GOT3 (cell line): ENCODE data around the gene GABRB3.
"Not testable (repeated sequence)": the region's sequence is repeated elsewhere in the genome, so short reads cannot be mapped to it uniquely, and the experiment has no call there.

Experiments used
- DNase-seq: peaks from one replicate; lab custom pipeline; 2025; ENCODE audit warnings: mixed read lengths; lab: John Stamatoyannopoulos, UW

The GABRB3 gene

DNA sequence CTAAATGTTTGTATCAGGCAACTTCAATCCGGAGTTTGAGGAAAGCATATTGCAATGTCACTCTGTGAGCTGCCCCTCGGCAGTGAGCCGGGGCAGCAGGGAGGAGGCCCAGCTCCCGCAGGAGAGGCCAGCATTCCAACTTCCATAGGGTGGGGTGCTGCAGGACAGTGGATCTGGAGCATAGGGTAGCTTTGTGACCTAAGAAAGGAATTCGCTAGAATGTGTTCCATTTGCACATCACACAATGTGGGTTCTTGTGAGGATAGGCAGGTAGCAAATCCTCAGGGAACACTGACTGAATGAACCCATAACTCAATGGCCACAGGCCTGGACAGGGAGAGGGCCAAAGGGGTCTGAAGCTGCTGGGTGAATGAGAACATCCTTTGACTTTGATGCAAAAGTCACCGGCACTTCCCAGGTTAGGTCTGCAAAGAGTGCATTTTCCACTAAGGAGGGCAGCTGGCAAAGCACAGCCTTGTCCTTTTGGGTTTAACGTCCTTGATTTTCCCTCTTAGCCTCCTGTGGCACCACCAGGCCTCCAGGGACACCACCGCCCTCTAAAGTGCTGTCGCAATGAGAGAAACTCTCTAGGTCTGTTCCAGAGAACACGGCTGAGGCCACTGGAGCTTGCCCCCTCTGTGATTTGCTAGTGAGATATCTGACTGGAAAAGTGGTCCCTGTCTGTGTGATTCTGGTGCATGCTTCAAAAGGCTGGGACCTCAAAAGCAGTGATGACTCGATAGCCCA lies 36.2 kb downstream of the GABRB3 start:
- no peak for DNase-seq

DNA sequence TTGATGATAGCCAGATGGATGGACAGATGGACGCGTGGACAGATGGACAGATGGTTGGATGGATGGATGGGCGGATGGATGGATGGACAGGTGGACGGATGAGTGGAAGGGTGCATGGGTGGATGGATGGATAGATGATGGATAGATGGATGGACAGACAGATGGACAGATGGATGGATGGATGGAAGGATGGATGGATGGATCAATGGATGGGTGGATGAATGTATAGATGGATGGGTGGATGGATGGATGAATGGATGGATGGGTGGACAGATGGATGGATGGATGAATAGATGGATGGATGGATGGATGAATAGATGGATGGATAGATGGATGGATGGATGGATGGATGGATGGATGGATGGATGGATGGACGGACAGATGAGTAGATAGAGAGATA lies 40.9 kb downstream of the GABRB3 start:
- DNase-seq, result no peak

DNA sequence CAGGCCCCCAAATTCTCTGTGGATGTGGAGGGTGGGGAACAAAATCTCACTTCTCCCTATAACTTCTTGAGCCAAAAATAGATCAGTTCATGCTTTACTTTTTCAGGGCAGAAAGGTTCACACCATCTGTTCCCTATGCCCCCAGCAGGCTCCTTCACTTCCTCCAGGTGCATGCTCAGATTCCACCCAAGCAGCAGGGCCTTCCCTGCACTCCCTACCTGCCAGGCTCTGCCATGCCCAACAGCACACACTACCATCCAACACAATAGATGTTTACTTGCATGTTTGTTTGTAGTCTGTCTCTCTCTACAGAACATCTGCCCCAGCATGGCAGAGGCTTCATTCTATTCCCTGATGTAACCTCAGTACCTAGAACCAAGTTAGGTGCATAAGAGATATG lies 43.3 kb downstream of the GABRB3 start:
- DNase-seq, result no peak

DNA sequence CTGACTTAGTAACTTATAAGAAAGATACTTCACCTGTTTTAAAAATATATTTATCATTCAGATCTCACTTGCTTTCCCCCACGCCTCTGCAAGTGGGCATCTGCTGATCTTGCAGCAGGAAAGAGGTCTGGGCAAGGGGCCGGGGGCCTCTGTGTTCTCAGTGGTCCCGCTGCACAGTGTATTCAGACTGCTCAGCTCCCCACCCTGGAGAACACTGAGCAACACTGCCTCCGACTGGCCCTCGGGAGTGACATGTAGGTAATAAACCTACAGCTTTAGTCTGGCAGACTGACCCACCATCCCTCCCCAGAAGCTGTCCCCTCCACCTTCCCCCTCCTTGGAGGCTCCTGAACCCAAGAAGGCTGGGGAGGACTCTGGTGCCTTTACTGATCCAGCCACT lies 43.8 kb downstream of the GABRB3 start:
- DNase-seq, result no peak

DNA sequence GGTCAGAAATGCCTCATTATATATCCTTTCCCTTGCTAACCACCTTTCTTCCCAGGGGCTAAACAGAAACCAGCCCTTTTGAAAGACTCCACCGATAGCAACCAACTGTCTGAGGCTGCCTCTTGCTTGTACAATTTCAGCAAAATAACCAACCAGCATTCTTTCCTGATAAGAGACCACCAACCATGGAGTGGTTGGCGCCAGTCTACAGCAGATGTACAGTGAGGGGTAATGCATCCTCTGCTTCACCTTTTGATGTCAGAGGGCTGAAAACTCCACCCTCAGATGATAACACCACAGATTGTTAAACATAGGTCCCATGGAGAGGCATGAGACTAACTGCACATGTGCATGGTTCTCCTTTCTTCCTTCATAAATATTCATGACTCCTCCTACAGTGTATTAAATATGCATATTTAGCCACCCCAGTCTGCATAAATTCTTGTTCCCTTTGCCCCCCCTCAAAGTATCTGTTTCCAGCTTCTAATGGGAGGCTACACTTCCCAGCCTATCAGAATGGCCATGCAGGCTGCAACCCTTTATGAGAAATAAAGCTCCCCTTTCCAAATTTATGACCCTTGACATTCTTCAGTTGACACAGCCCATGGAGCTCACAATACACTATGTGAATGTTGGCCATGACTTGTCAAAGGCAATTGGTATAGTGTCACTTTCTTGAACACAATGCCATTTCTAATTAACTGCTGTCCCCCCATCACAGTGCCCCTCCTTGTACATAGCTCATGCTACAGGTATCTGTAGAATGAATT lies 48.3 kb downstream of the GABRB3 start:
- no peak for DNase-seq

DNA sequence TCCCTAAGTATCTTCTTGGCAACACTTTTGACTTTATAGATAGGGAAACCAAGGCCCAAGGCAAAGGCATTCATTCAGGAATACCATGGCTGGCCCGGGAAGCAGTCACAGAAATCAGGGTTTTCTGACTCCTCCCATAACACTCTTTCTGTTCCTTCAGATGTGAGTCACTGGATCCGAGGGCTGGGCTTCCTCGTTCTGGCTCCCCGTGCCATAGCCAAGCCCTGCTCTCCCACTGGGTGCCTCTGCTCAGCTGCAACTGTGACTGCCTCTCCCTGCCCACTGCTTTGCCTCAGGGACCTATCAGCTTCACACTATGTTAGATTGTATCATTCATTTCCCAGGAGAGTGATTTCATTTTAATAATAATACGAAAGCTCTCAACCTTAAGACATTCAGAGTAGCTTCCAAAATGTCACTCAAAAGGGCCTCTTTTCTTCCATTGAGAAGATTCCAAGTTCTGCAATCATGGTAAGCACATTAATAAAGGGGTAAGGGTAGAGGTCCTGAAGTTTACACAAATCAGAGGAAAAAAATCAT lies 50.2 kb downstream of the GABRB3 start:
- DNase-seq, result no peak

DNA sequence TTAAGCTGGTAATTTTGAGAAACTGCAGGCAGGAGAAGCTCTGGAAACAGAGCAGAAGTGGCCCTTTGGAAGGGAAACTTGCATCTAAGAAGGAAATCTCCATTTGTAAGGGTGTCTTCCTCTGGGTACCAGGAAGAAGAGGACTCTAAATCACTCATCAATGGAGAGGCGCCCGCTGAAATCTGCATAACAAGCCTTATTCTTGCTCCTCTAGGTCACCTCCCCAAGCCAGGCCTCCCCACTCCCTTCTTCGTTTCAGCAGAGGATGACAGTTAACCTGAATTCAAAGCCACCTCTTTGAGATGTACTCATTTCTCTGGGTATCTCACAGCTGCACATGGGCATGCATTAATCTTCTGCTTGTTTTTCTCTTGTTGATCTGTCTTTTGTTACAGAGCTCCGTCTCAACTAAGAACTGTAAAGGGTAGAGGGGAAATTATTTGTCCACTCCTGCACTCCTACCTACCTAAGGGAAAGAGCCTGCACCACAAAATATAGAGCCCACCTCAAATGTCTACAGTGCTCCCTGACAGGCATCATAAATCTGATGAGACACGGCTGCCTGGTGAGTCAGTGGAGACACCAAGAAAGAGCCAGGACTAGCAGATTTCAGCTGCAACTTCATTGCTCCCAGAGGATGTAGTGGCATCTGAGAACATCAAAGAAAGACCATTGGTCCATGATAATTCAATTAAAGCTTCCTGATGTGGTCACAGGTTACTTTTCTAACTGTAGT lies 51.5 kb downstream of the GABRB3 start:
- no peak for DNase-seq

DNA sequence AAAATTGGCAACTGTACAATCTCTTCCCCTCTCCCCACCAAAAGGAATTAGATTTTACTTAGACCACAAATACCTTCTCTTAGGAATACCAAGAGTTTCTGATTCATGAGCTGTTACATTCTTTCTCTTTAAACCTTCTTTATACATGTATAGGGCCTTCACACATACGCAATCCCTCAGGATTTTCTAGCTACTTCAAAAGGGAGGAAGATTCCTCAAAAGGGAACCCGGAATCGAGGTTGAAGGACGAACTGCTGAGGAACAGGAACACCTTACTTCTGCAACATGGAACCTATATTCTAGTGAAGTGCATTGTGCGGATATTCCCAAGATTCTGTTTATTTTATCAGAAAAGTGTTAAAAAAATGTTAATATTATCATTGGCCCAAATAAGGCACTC lies 52.3 kb downstream of the GABRB3 start:
- DNase-seq, result no peak

DNA sequence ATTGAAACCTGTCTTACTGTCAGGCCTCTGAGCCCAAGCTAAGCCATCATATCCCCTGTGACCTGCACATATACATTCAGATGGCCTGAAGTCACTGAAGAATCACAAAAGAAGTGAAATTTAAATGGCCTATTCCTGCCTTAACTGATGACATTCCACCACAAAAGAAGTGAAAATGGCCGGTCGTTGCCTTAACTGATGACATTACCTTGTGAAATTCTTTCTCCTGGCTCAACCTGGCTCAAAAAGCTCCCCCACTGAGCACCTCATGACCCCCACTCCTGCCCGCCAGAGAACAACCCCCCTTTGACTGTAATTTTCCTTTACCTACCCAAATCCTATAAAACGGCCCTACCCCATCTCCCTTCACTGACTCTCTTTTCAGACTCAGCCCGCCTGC lies 53.0 kb downstream of the GABRB3 start:
- not testable (repeated sequence) for DNase-seq

DNA sequence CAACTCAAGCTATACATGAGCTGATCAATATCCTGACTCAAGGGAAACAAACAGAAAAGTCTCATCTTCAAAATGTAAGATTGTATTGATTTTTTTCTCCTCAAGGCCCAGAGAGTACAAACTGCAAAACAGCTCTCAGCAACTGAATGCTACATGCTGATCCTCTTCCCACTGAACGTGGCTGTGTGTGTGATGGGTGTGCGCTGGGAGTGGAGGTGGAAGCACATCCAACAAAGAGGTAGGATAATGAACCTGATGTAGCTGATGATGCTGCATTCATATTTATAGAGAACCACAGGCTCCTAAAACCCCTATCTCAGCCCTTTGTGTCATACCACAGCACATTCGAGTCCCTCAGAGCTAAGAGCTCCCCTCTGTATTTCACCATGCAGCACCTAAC lies 56.8 kb downstream of the GABRB3 start:
- no peak for DNase-seq

DNA sequence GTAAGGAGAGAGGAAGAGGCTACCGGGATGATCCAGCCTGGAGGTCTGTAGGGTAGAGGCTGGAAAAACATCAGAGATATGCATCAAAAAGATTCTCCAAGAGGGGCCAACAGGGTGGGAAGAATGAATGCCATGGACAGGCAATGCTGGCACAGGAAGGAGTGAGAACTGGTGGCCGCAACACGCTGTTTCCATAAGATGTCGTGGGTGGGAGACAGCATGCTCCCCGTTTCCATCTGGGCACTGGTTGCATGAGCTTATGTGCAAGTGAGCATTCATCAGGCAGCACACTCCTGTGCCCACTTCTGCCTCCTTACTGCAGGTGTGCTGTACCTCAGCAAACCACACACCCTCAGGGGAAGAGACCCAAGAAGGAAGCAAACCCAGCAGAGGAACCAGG lies 59.4 kb downstream of the GABRB3 start:
- no peak for DNase-seq

DNA sequence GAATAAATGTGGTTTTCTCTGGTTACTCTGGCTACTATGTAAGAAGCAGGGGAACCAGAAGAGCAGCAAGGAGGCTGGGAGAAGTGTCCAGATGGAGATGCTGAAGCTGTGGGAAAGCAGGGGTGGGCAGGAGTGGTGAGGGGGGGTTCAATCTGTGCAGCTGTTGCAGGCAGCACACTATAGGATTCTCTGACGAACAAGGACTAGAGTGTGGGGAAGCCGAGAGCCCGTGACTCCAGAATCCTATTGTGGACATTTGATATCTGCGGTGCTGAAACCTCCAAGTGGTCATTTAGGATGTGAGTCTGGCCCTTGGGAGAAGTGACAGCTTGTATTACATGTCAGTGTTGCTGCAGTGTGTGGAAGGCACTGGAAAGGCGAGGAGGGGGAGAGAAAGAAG lies 60.5 kb downstream of the GABRB3 start:
- DNase-seq, result no peak

DNA sequence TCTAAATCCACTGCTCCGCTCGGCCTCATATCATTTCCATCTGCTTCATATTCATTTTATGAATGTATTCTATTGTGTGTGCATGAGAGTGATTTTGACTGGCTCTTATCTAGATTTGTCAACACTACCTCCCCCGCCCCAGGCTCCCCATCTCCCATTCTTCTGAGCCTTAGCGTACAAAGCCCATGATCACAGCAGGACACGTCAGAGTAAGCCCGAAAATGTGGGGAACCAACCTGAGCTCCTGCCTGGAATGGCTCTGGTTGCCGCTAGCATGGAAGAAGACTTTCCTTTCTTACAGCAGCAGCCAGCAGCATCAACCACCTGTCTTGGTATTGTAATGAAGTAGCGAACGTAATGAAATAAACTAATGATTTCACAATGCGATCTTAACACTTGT lies 61.4 kb downstream of the GABRB3 start:
- no peak for DNase-seq

DNA sequence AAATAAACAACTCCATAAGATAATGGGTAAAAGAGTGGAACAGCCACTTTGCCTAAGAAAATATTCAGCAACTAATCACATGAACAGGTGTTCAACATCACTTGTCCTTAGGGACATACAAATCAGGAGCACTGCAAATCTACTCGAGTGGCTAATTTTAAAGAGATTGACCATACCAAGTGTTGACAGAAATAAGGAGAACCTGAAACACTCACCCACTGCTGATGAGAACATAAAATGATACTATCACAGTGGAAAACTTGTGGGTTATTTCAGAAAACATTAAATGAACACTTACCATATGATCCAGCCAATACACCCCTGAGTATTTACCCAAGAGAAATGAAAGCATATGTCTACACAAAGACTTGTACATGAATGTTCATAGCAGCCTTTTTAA lies 70.5 kb downstream of the GABRB3 start:
- no peak for DNase-seq

DNA sequence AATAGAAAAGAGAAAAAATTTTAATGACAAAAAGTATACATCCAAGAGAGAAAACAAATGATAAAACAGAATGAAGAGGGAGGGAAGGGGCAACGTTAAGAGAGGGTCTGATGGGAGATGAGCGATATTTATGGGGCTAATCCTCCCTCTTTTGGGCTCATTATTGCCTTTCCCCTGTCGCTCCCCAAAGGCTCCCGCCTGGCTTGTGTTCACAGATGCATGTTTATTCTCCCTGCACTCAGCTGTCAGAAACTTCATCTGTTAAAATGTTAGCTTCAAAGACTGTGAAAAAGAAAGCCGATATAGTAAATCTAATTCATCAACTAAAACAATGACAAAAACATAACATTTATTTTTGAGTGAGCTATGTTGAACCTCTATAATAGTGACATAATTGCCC lies 74.3 kb downstream of the GABRB3 start:
- no peak for DNase-seq

DNA sequence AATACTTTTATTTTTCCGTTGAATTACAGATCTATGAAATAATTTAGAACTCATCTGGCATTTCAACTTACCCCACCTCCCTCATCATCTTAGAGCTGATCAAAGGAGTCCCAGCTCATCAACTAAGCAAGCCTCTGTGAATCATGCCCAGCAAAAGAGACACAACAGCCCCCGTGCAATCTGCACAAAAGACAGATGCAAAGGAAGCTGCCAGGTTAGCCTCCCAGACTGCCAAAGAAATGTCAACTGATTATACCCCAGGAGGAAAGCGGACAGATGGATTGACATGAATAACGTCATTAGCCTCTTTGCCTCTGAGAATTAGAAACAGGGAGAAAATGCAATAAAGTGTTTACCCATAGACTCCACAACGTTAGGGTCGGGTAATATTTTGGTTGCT lies 75.0 kb downstream of the GABRB3 start:
- DNase-seq, result no peak

DNA sequence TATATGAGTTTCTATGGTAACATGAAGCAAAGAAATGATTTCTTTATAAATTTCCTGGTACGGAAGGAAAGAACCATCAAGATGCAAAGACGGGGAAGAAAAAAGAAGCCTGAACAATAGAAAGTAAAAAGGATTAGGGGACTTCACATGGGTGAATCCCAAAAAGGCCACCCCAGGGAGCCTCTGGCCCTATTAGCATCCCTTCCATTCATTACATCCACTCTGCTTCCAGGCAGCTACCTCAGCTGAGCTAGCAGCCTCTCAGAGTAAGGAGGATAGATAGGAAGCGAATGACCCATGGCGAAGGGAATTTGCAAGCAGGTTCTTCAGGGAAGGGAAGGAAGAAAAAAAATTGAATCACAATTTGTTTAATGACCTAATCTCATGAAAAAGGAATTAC lies 81.6 kb downstream of the GABRB3 start:
- DNase-seq, result no peak

DNA sequence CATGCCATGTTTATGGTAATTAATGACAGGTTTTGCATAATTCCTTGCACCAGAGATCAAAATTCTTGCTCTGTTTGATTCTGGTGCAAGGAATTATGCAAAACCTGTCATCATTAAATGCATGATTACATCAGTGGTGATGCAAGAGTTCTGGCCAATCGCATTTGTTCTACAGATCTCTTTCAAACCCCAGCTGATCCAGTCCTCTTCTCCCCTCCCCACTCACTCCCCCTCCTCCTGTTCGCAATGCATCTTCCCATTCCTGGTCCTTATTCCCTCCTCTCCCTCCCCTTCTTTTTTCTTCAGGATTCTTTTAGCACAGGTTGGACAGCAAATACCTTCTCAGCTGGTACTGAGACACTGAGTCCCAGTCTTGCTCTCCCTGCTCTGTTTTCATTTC lies 82.1 kb downstream of the GABRB3 start:
- DNase-seq, result no peak

DNA sequence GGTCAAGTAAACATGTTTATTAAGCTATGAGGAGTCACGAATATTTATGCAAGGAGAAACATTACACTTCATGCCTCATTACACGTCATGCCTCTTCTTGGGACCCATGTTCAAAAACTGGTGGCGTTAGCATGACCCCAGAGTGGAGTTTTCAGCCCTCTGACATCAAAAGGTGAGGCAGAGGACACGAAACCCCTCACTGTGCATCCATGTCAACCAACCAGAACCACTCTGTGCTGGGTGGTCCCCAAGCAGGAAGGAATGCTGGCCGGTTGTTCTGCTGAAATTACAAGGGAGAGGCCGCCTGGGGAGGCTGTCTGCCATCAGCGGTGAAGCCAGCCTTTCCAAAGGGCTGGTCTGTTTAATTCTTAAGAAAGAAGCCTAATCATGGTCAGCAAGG lies 83.4 kb downstream of the GABRB3 start:
- no peak for DNase-seq

DNA sequence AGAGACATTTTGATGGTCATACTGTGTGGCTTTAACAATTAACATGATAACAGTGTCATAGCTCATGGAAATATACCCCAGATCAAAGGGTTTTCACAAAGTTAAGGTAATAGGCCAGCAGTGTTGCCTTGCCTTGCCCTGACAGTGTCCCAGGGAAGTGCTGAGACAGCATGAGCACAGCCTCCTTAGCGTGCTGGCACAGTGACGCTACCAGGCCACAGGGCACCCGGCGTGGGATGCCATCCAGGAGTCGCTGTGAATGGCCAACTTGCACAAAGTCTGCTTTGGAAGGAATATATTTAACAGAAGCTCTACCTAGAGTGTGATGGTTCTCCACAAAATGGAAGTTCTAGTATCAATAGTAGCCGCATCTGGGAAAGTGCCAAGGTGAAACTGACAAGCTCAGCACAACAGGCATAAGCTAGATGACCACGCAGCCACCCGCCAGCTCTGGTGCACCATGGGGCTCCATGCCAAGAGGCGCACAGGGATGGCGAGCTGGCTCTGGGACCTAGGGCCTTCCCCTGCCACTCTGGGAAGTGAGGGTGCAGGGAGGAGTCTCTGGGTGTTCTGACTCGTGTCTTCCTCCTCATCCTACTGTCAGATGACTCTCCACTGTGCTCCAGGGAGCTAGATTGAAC lies 86.2 kb downstream of the GABRB3 start:
- DNase-seq, result no peak

DNA sequence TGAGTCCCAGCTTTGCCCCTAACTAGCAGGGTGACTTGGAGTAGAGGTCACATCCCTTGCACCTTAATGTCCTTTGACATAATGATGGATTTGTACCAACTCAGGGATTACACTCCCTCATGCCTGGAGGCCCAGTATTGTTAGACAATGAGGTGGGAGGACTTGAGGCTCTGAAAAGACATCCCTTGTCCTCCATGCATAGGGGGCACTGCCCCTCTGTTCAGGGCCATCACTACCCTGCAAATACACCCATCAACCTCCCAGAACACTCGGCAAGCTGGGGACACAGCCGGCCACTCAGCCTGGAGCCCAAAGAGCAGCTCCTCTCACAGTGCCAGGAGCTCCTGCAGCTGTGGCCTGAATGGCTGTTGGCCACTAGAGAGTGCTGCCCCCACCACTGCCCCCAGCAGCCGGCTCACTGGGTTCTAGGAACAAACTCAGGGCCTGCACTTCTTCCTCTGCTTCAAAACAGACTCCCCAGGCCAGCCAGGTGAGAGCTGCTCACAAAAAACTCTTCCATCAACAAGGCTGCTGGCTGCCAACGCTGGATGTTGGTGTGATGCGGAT lies 90.2 kb downstream of the GABRB3 start:
- DNase-seq, result no peak

DNA sequence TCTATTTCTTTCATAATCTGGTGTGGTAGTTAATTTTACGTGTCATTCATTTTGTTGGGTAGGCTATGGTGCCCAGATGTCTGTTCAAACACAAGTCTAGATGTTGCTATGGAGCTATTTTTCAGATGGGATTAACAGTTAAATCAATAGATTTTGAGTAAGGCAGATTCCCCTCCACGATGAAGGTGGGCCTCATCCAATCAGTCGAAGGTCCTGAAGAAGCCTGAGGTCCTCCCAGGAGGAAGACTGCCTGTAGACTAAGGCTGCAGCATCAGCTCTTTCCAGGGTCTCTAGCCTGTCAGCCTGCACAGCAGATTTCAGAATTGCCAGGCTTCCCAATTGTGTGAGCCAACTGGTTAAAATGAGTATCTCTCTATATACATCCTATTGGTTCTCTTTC lies 92.9 kb downstream of the GABRB3 start:
- no peak for DNase-seq
